Esophagus muscularis mucosa (tissue), 4 donors: Measurements from ENCODE around the gene CBFA2T3.

Experiments used
- CTCF ChIP-seq, 3 experiments: fragments of 200-600 bp in 2 of 3; fragments of 450-650 bp in 1 of 3; sonication (generic) in 2 of 3; IDR thresholded peaks; one replicate each; pipeline ENCODE4 v1.5.1; 2017 to 2019; ENCODE audit warnings: antibody characterized with exemption in 3 of 3, mild to moderate bottlenecking in 2 of 3, moderate library complexity in 1 of 3
- EP300 ChIP-seq: sonication (generic); formaldehyde crosslinking; IDR thresholded peaks from one replicate; pipeline ENCODE4 v1.6.1; 2017; ENCODE audit warnings: antibody characterized with exemption
- POLR2A ChIP-seq: fragments of 450-650 bp; IDR thresholded peaks from one replicate; pipeline ENCODE4 v1.6.1; 2017; ENCODE audit warnings: antibody characterized with exemption, moderate library complexity, mild to moderate bottlenecking, low read depth
- POLR2AphosphoS5 ChIP-seq, 2 donors: sonication (generic); formaldehyde crosslinking; IDR thresholded peaks; one replicate each; pipeline ENCODE4 v1.6.1; 2017; ENCODE audit warnings: antibody characterized with exemption in 2 of 2

- TF ChIP-seq CTCF (IDR thresholded peaks at IDR 0.05) (no peak), POLR2A (no peak), POLR2AphosphoS5 (IDR thresholded peaks at IDR 0.05) (no peak), EP300 (no peak)
These were observed 99.3 kb downstream of the CBFA2T3 start for GRCh38 chr16:88877564-88878289.
